ENCODE measurements around the gene UGT1A9. TPM values are rescaled to one million over a fixed set of nuclear protein-coding genes. Genes with fewer than 3 reads are reported as not detected.

The UGT1A9 gene
- total and polyA plus RNA-seq, 2 experiments from 2014 or later, result not detected

DNA sequence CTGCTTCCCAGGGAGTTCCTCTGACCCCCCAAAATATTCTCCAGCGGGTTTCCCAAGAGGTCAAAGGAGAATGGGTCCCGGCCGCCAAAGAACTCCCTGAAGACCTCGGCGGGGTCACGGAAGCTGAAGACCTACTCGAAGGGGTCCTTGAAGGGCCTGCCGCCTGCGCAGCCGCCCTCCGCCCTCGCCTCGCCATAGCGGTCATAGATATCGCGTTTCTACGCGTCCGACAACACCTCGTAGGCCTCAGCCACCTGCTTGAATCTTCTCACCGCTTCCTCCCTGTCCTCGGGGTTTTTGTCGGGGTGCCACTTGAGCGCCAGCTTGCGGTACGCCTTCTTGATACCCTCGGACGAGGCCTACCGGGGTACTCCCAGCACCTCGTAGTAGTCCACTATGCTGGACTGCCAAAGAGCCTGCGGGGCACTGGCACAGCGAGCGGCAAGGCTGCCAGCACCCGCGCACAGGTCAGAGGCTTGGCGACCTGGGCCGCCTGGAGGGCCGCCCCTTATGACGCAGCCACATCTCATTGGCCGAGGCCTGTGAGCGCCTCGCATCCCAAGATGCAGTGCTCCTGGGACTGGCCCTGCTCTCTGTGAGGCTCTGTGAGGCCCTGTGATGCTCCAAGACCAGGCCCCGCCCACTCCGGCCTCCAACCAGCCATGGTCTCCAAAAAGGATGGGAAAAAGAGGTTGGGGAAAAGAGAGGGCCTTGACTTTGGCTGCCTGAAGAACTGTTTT lies 83.3 kb downstream of the UGT1A9 start:
- no peak for TF ChIP-seq EZH2 (IDR thresholded peaks at IDR 0.05; ENCODE audit: insufficient read depth, poor library complexity, severe bottlenecking)
- TF ChIP-seq EZH2phosphoT487 (IDR thresholded peaks at IDR 0.05; ENCODE audit: insufficient read depth, low read depth), result no peak
- Histone ChIP-seq H4K20me1 (ENCODE audit: insufficient read depth) (no peaks in the 10 kb centered on the region), H3F3A (ENCODE audit: insufficient read depth) (no peaks in the 10 kb centered on the region), H3K4me1 (ENCODE audit: insufficient read depth) (no peaks in the 10 kb centered on the region), H3K9me3 (ENCODE audit: low read depth) (no peaks in the 10 kb centered on the region), H3K79me2 (ENCODE audit: insufficient read depth) (no peaks in the 10 kb centered on the region), H3K27ac (no peak overlapping the region), H3K4me2 (ENCODE audit: unreplicated experiment) (no peak overlapping the region), H3K4me3 (no peak overlapping the region), H3K36me3 (ENCODE audit: low read depth) (no peaks in the 10 kb centered on the region), H3K9me2 (ENCODE audit: insufficient read depth) (no peaks in the 10 kb centered on the region), H3K9ac (no peak overlapping the region), H2AFZ (no peak overlapping the region), H3K27me3 (replicated peaks; ENCODE audit: insufficient read depth) (no peaks in the 10 kb centered on the region)
- 64 to 68% methylated on average over 40 to 44 of the region's 44 CpGs for WGBS, 2 experiments (ENCODE audit: low coverage in 1 of 2, low lambda C conversion rate in 2 of 2, missing lambda C conversion rate in 2 of 2)
- in situ Hi-C loops (cut with MboI), result no loop called here
- no peak for DNase-seq

- Histone ChIP-seq H3K4me2 (ENCODE audit: unreplicated experiment) (no peak overlapping the region), H2AFZ (no peak overlapping the region), H3K4me3 (no peak overlapping the region), H4K20me1 (ENCODE audit: insufficient read depth) (no peaks in the 10 kb centered on the region), H3K9ac (no peak overlapping the region), H3K27ac (no peak overlapping the region), H3K79me2 (ENCODE audit: insufficient read depth) (no peaks in the 10 kb centered on the region), H3K4me1 (ENCODE audit: insufficient read depth) (no peaks in the 10 kb centered on the region), H3K27me3 (replicated peaks; ENCODE audit: insufficient read depth) (0 out of 2 replicates have a peak, but pooled peaks cover 4% of the 10 kb centered on the region), H3K36me3 (ENCODE audit: low read depth) (no peaks in the 10 kb centered on the region), H3K9me2 (ENCODE audit: insufficient read depth) (no peaks in the 10 kb centered on the region), H3K9me3 (ENCODE audit: low read depth) (no peaks in the 10 kb centered on the region), H3F3A (ENCODE audit: insufficient read depth) (no peaks in the 10 kb centered on the region)
- 42 to 45% methylated on average over 7 of the region's 7 CpGs for WGBS, 2 experiments (ENCODE audit: low coverage in 1 of 2, low lambda C conversion rate in 2 of 2, missing lambda C conversion rate in 2 of 2)
- in situ Hi-C loops (cut with MboI), result no loop called here
- TF ChIP-seq EZH2 (IDR thresholded peaks at IDR 0.05; ENCODE audit: insufficient read depth, poor library complexity, severe bottlenecking) (no peak), EZH2phosphoT487 (IDR thresholded peaks at IDR 0.05; ENCODE audit: insufficient read depth, low read depth) (no peak)
- DNase-seq, result no peak
Observed at GRCh38 chr2:233756429-233757081, 84.9 kb downstream of the UGT1A9 start.

DNA sequence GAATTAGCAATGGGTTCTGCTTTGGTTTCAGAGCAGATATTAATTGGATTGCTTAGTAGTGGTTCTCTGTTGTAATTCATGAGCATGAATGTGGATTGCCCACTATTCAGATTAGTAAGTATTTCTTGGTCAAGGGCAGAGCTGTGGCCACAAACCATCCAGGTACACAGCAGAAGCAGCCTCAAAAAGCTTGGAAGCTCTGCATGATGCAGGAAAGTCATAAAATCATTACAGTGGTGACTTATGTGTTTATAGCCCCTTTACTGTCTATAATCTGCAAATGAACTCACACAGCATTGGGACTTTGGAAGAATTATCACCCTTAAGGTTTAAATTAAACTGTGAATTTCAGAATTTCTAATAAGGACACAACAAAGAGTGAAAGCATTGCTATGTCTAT lies 86.4 kb downstream of the UGT1A9 start:
- no peaks in the 10 kb centered on the region for H3F3A ChIP-seq (ENCODE audit: insufficient read depth)
- H2AFZ ChIP-seq, result no peak overlapping the region
- H3K79me2 ChIP-seq (ENCODE audit: insufficient read depth), result no peaks in the 10 kb centered on the region
- H3K9ac ChIP-seq, result no peak overlapping the region
- in situ Hi-C loops (cut with MboI), result no loop called here
- H3K9me2 ChIP-seq (ENCODE audit: insufficient read depth), result no peaks in the 10 kb centered on the region
- TF ChIP-seq EZH2phosphoT487 (IDR thresholded peaks at IDR 0.05; ENCODE audit: insufficient read depth, low read depth) (no peak), EZH2 (IDR thresholded peaks at IDR 0.05; ENCODE audit: insufficient read depth, poor library complexity, severe bottlenecking) (no peak)
- H3K27ac ChIP-seq, result no peak overlapping the region
- no peak overlapping the region for H3K4me3 ChIP-seq
- H4K20me1 ChIP-seq (ENCODE audit: insufficient read depth), result no peaks in the 10 kb centered on the region
- H3K9me3 ChIP-seq (ENCODE audit: low read depth), result no peaks in the 10 kb centered on the region
- H3K4me2 ChIP-seq (ENCODE audit: unreplicated experiment), result no peak overlapping the region
- 0 out of 2 replicates have a peak, but pooled peaks cover 4% of the 10 kb centered on the region for H3K27me3 ChIP-seq (replicated peaks; ENCODE audit: insufficient read depth)
- no peaks in the 10 kb centered on the region for H3K36me3 ChIP-seq (ENCODE audit: low read depth)
- no peaks in the 10 kb centered on the region for H3K4me1 ChIP-seq (ENCODE audit: insufficient read depth)
- DNase-seq, result no peak

DNA sequence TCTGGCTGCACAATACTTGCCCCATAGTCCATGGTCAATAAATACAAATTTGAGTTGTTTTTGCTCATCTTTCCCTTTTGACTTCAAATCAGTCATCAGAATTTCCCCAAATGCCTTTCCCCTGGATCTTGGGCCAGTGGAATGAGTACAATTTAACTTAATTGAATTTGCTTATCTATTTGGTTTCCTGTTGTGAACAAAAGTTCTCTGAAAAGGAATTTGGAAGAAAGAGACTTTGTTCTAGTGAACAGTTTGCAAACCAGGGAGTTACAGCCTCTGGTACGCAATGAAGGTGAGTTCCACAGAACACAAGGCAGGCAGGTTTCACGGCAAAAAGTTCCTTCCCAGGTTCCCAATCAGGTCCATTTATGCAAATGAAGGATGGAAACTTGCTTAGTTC lies 87.2 kb downstream of the UGT1A9 start:
- Histone ChIP-seq H3K9me3 (ENCODE audit: low read depth) (no peaks in the 10 kb centered on the region), H3K9me2 (ENCODE audit: insufficient read depth) (no peaks in the 10 kb centered on the region), H3F3A (ENCODE audit: insufficient read depth) (peaks cover 4% of the 10 kb centered on the region; the same call in 1 of the 2 replicates), H3K79me2 (ENCODE audit: insufficient read depth) (no peaks in the 10 kb centered on the region), H3K4me3 (no peak overlapping the region), H3K9ac (no peak overlapping the region), H4K20me1 (ENCODE audit: insufficient read depth) (no peaks in the 10 kb centered on the region), H3K4me1 (ENCODE audit: insufficient read depth) (peaks cover 4% of the 10 kb centered on the region), H3K27me3 (replicated peaks; ENCODE audit: insufficient read depth) (0 out of 2 replicates have a peak, but pooled peaks cover 4% of the 10 kb centered on the region), H3K4me2 (ENCODE audit: unreplicated experiment) (no peak overlapping the region), H3K27ac (no peak overlapping the region), H2AFZ (no peak overlapping the region), H3K36me3 (ENCODE audit: low read depth) (no peaks in the 10 kb centered on the region)
- no peak for DNase-seq
- WGBS, 2 experiments (ENCODE audit: low coverage in 1 of 2, low lambda C conversion rate in 2 of 2, missing lambda C conversion rate in 2 of 2), result 58 to 63% methylated on average over 2 of the region's 2 CpGs
- in situ Hi-C loops (cut with MboI), result no loop called here
- TF ChIP-seq EZH2phosphoT487 (IDR thresholded peaks at IDR 0.05; ENCODE audit: insufficient read depth, low read depth), result no peak
